CD4-positive, alpha-beta T cell treated with Interleukin-15 for 1 hour (primary cell): ENCODE data around the gene GRID1.

Source experiments
- DNase-seq: peaks from one replicate; pipeline ENCODE4 v3.0.0-alpha.2; 2020

The GRID1 gene

GRCh38 chr10:86223256-86223655 is 143.3 kb downstream of the GRID1 start:
- no peak for DNase-seq

DNA sequence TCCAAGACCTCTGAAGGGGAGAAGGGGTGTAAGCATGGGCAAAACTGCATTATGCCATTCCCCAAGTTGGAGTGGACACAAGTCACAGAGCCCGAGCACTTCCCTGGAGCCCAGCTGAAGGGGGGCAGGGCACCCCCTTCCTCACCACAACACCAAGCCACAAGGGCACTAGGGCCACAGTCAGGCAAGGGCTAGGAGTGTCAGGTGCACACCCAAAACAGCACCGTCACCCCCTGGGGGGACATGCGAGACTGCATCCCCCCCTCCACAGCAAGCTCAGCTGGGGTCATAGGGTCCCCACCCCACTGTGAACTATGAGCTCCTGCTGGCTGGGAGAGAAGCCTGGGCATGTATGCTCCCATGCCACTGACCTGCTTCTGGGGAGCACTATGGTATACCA is 143.9 kb downstream of the GRID1 start:
- no peak for DNase-seq

DNA sequence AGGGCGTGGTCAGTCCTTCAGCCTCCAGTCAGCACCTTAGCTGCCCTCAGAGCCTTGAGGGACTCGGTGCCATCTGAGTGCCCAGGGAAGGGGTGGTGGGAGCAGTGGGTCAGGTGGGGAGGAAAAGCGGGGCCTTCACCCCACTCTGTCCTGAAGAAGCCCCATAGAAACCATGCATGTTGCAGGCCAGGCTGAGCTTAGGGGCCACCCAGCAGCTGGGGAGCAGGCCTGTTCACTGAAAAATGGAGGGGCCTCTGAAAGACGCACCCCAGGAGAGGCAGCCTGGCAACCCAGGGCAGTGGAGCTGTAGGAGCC is 144.3 kb downstream of the GRID1 start:
- no peak for DNase-seq

DNA sequence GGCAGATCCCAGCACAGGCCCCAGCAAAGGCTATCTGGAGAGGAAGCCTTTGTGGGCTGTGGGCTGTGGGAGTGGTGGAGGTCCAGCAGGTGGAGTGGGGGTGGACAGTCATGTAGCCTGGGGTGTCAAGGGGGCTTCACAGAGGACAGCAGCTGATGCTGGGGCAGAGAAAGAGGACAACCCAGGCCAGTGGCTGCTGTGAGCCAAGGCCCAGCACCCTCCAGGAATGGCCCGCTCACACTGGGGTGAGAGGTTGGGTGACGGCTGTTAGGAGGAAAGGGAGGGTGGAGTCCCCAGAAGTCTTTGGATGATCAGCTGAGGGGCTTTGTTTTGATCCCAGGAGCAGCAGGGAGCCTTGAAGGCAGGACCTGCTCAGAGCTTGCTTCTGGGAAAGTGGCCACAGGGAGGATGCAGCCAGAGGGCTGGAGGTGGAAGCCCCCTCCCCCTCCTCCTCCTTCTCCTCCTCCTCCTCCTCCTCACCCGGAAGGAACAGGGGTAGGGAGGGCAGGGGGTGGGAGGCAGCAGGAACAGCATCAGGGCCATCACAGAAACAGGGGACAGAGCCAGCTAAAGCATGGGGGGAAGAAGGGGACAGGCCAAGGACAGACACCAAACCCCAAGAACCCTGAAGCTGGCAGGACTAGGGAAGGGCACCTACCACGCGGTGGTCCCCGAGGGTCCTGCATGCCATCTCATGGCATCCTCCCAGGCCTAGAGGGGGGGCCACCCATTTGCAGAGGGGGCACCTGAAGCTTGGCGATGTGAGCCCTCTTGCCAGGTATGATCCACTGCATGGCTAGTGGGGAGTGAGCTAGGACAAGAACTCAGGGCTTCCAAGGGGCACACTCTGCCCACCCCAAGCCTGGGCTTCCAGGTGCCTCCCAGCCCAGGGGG is 144.9 kb downstream of the GRID1 start:
- DNase-seq, result no peak

DNA sequence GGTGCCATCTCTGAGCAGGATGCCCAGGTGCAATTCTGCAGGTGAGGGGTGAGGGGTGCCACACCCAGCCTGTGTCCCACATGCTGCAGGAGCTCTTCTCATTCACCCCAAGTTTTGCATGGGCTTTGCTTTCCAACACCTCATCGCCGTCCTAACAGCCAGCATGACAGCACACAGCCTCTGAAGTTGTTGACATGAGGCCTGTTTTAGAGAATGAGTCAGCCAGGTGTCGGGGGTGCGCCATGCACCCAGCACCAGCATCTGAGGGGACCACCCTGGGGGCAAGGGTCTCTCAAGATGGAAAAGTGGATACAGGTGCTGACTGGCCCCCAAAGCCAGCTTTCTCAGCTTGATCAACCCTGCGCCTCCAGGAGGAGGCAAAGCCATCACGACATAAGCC is 146.0 kb downstream of the GRID1 start:
- no peak for DNase-seq

- no peak for DNase-seq
Observed at GRCh38 chr10:86219271-86219670, 147.3 kb downstream of the GRID1 start.

DNA sequence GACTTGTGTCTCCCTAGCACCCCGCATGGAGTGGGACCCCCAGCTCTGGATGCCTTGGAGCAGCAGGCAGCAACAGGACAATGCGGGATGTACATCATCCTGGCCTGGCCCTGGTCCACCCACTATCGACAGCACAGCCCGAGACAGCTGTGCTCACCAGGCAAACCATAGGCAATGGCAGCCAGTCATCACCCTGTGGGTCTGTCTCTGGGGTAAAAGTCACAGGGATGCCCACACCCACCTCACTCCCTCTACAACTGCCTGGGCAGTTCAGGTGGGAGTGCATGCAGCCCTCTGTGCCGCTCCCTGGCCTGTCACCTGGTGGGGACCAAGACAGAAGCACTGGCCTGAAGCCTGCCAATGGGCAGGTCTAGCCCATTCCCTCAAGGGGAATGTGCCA is 147.8 kb downstream of the GRID1 start:
- DNase-seq, result no peak

DNA sequence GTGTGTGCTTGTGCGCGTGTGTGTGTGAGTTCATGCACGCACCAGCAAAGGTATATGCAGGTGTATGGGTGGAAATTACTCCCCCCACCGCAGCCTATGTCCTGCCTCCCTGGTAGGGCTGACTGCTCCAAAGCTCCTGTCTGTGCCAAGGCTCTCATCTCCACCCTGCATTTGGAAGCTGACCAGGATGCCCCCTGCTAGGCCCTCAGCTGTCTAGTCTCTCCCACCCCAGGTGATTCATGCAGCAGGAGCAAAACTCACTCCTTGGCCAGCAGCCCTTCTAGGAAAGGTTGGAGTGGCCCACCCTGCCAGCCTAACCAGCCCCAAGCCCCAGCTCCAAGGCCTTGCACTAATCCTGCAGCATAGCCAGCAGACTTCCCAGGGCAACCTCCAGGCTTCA is 148.4 kb downstream of the GRID1 start:
- no peak for DNase-seq

- no peak for DNase-seq
Observed at GRCh38 chr10:86217371-86218080, 149.1 kb downstream of the GRID1 start.

DNA sequence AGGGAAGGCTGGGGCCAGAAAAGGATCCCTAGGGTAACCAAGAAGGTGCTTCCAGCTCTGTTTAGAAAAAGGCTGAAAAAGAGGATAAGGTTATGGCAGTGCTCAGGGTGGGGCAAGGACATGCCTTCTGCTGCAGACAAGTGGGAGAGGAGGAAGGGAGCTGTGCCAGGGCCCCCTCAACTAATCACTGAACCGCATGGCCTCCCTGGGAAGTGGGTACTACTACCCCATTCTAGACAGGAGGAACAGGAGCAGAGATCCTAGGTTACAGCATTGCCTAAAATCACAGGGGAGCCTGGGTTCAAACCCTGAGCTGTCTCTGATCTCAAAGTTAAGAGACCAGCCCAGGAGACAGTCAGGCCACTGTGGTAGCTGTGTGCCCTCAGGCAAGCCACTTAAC is 149.7 kb downstream of the GRID1 start:
- DNase-seq, result no peak

GRCh38 chr10:86215712-86216111 is 150.9 kb downstream of the GRID1 start:
- no peak for DNase-seq

- no peak for DNase-seq
Observed at GRCh38 chr10:86215046-86215445, 151.5 kb downstream of the GRID1 start.

DNA sequence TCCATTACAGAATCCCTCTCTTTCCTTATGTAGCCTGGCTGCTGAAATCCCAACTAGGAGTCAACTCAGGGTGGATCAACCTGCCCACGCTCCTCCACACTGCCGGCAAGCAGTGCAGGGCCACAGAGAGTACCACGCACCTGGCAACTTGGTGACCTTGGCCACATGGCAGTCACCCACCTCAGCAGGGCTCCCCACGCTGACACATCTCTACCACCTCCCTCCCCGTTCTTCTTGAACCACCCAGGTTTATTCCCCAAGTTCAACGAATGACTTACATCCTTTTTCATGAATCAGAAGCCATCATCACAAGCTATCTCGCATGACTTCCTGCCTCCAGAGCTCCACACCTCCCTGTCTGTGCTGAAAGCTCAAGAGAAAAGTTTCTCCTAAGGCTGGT is 153.4 kb downstream of the GRID1 start:
- no peak for DNase-seq

DNA sequence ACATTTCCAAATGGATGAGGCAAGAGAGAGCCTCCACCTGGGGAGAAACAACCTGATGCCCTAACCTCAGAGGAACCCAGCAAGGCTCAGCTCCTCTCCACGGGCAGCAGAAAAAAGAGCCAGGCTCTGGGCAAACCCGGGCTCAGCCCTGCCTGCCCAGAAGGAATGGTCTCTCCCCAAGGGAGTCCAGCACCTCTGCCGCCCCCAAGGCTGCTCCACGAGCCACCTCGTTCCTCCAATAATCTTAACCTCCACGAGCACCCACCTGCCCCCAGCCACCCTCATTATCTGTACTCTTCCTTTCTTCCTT is 154.2 kb downstream of the GRID1 start:
- DNase-seq, result no peak

GRCh38 chr10:86211691-86212390 is 154.8 kb downstream of the GRID1 start:
- DNase-seq, result no peak

GRCh38 chr10:86210416-86210815 is 156.2 kb downstream of the GRID1 start:
- DNase-seq, result no peak

- DNase-seq, result no peak
Observed at GRCh38 chr10:86209726-86210125, 156.9 kb downstream of the GRID1 start.

- DNase-seq, result no peak
Observed at GRCh38 chr10:86207226-86207625, 159.4 kb downstream of the GRID1 start.

- DNase-seq, result no peak
Observed at GRCh38 chr10:86206240-86206579, 160.4 kb downstream of the GRID1 start.

DNA sequence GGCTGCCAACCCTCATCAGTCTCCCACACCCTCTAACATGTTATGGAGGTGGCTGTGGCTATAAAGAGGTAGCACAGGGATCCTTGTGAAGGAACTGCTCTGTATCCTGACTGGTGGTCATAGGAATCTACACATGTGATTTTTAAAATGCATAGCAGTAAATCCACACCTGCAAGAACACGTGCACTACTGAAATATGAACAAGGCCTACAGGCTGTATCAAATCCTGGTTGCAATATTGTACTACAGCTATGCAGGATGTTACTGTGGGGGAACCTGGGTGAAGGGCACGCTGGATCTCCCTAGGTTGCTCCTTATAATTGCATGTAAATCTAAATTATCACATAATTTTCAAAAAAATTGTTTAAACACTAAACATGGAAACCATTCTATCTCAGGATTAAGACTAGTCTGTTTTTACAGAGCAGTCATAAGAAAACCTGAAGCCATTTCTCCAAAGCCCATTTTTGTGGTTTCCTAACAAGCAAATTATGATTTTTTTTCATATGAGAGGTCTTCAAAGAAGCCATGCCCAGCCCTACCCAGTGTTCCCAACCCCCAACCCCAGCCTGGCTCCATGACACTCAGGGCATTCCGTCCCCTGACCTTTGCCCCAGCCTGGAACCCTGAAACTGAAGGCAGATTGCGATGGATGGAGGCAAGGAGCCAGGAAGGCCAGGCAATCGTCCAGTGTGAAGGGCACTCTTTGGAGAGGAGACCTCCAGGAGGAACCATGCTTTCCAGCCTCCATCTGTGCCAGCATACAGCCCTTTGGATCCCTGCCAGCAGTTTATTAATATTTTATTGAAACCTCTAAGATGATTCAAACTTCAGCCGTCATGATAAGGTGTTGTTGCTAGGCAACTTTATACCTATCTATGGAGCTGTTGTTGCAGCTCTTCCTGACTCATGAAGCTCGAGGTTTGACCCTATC is 161.0 kb downstream of the GRID1 start:
- DNase-seq, result no peak

- DNase-seq, result no peak
Observed at GRCh38 chr10:86204421-86205305, 161.9 kb downstream of the GRID1 start.
